Stimulated activated CD4-positive, alpha-beta T cell treated with anti-CD3 and anti-CD28 coated beads, Interleukin-4, amount 100 ng/mL, for 1 hour (primary cell): ENCODE measurements around the gene LRP6.
"Not testable (repeated sequence)": the region's sequence is repeated elsewhere in the genome, so short reads cannot be mapped to it uniquely, and the experiment has no call there.

ENCODE experiments used
- DNase-seq: peaks from one replicate; pipeline ENCODE4 v3.0.0-alpha.2; 2020

LRP6 gene

DNA sequence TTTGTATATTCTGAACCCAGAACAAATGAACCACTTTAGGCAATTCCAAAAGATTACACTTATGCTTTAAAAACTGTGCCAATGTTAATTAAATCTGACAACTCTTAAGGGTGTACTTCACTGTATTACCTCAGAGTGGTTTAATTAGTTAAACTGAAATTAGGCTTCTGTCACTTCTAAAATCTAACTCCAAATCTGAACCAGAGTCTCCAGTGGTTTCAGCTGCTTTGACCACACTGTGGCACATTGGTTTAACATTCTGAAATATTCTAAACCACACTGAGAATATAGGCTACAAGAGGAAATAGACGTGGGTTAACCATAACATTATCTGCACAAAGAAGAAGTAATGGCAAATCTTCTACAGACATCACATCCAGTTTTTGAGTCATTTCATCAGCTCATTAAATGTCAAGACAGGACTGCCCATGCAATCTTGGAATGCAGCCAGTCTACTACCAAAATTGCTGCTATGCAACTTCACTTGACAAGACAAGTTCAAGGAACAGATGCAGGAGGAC is 94.8 kb downstream of the LRP6 start:
- DNase-seq: no peak

DNA sequence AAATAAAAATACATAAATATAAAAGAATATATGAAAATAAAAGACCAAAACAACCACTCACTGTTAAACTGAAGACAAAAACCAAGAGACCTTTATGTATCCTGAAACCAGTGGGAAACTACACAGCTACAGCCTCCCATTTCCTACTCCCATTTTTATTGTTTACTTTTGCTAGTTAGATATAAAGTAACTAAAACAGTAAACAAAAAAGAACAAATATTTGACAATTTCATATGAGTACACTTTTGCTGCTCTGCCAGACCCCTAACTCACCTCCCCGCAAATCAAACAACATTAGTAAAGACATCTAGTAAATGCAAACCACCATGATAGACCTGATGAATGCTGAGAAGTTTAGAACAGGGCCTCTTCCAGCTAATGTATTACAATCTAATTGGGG is 99.0 kb downstream of the LRP6 start:
- DNase-seq: no peak

DNA sequence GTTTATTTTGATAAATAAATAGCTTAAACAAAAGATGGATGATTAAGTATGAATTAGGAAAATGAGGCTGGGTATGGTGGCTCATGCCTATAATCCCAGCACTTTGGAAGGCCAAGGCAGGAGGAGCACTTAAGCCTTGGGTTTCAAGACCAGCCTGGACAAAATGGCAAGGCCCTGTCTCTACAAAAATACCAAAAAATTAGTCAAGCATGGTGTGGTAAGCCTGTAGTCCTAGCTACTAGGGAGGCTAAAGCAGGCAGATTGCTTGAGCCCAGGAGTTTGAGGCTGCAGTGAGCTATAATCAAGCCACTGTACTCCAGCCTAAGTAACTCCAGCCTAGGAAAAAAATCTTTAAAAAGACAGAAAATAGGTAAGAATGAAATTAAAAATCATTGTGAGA is 100.1 kb downstream of the LRP6 start:
- DNase-seq: no peak

DNA sequence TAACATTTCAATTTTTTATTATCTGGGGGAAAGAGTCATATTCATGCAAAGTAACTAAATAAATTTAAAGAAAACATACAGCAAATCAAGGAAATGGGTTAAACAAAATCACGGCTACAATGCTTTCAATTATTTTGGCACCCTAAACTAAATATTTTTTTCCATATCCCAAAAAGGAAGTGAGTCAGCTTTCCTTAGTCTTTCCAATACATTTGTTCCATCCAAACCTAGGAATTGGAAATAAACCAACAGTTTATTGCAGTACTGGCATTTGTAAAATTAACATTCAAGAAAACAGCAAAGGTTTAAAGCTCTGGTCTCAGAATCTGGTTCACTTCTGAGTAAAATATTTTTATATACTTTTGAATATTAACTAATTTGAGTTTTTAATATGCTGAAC is 106.9 kb downstream of the LRP6 start:
- DNase-seq: no peak

DNA sequence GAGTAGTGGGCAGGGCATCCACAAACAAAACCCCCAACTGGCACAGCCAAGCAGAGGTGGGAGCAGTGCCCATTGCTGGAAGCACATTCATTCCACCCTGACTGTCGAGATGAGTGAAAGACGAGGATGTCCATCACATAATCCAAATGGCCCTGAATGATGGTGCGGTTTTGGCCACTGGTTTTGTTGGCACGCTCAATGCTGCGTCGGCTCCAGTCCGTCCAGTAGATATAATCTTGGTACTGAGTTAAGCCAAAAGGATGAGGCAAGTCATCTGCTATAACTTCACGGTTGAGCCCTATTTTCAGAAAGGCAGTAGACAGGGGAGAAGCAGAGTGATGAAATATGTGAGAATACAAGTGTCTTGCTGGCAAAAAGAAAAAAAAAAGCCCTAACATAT is 108.0 kb downstream of the LRP6 start:
- no peak for DNase-seq

DNA sequence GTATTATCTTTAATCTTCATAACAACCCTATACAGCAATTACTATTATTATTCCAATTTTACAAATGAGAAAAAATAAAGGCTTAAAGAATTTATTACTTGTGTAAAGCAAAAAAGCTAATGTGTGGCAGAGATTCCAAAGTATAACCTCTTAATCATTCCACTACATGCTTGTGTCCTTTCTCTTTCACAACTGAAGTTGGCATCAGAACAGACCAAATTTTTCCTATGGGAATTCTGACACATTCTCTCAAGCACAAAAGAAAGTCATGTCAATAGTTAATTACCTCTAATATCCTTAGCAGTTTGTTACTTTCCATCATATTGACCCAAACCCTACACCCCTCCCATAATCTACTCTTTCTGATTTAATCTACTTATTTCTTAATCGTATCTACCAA is 109.4 kb downstream of the LRP6 start:
- no peak for DNase-seq

DNA sequence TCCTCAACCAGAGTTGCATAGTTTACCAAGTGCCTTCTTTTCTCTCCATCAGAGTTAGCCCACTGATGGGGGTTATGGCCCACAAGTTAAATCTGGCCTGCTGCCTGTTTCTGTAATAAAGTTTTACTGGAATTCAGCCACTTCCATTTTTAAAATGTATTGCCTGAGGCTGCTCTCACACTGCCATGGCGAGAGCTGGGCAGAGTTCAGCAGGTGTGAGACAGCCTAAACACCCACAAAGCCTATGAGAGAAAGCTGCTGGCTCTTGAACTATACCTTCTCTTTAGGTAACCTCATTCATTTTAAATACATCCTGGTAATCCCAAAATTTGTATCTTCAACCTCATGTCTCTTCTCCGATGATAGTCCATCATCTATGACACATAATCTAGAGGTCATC is 110.0 kb downstream of the LRP6 start:
- DNase-seq: no peak

DNA sequence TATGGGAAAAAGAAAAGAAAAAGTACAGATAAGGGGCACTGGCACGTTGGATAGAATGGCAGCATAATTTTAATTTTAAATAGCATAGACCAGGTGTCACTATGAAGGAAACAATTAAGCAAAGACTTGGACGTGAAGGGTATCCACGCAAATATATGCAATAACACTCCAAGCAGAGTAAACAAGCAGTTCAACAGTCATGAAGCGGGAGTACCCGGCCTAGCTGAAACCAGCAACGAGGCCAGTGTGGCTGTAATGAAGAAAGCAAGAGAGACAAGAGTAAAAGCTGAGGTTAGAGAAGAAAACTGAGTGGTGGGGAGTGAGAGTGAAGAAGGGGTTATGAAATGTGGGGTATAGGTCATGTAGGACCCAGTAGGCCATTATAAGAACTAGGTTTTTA is 110.7 kb downstream of the LRP6 start:
- no peak for DNase-seq

GRCh38 chr12:12153596-12153995 is 113.2 kb downstream of the LRP6 start:
- DNase-seq: no peak

DNA sequence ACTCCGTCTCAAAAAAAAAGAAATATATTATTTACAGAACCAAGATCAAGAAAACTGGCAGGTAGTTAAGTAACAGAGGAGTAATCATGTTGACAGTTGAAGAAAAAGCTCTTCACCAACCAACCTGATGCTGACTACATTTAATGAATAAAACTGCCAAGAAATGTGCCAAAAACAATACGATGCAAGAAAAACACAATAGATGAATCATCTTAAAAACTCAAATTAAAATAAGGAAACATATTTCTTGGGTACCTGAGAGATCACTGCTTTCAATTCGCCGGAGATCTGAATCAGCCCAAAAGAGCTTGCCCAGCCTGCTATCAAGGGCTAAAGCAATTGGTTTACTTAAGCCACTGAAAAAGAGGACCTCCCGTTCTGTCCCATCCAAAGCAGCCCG is 119.7 kb downstream of the LRP6 start:
- DNase-seq: no peak

- not testable (repeated sequence) for DNase-seq
Observed at GRCh38 chr12:12144531-12144930, 122.3 kb downstream of the LRP6 start.

GRCh38 chr12:12141000-12141399 is 125.8 kb downstream of the LRP6 start:
- DNase-seq: no peak

GRCh38 chr12:12138203-12139154 is 128.4 kb downstream of the LRP6 start:
- DNase-seq: no peak

- no peak for DNase-seq
Observed at GRCh38 chr12:12133785-12134184, 133.1 kb downstream of the LRP6 start.

- no peak for DNase-seq
Observed at GRCh38 chr12:12133259-12133658, 133.6 kb downstream of the LRP6 start.

DNA sequence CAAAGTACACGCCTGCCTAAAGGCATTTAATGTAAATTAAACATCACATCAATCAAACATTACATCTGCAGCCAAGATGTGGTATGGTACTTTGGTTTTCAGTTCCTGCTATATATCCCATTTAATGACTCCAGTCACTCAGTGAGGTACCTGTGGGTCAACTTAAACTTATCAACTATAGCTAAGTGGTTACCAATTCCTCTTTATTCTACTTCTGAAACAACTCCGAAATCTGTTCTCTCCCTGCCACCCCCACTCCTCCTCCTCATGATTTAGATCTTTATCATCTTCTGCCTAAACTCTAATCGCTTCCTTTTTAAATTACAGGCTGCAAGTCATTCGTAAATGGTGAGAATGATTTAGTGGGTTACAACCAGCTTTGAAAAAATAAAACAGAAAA is 138.2 kb downstream of the LRP6 start:
- no peak for DNase-seq

- no peak for DNase-seq
Observed at GRCh38 chr12:12127304-12127703, 139.5 kb downstream of the LRP6 start.

GRCh38 chr12:12126551-12126950 is 140.3 kb downstream of the LRP6 start:
- DNase-seq: no peak

DNA sequence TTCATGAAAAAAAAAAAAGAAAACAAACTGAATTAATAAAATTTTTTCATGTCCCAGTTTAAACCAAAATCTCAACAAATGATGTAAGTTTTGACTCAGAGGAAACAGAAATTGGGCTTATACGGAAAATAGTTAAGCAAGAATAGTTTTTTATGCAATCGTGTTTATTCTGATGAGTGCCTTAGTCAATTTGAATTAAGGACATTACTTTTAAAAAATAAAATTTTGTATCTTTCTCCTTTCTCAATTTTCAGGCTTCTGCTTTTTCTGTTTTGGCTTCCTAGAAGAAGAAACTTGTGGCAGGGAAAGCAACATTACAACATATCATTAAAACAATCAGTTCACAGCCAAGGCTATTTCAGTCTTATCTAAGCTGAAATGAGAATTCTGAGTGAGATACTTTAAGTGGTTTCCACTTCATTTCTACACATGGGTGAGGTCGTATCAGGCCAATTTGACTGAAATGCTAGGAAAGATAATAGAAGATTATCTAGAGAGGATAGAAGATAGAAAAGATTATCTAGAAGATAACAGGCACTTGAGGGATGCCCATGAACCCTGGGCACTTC is 143.7 kb downstream of the LRP6 start:
- DNase-seq: no peak

DNA sequence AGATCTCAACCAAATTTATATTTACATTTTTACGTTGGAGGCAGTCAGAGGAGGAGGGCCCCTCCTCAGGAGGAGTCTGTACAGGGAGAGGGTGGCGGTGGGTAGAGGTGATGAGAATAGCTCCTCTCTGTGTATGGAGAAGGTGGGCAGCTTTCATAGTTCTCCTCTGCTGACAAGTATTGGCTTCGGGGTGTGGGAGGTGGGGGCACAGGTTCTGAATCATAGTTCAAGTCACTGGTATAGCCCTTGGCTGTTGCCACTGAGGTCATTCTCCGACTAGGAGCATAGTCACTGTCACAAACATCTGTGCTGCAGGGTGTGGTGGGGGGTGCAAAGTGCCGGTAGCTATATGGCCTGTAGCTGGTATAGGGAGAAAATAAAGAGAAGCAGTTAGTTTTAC is 145.8 kb downstream of the LRP6 start:
- no peak for DNase-seq

DNA sequence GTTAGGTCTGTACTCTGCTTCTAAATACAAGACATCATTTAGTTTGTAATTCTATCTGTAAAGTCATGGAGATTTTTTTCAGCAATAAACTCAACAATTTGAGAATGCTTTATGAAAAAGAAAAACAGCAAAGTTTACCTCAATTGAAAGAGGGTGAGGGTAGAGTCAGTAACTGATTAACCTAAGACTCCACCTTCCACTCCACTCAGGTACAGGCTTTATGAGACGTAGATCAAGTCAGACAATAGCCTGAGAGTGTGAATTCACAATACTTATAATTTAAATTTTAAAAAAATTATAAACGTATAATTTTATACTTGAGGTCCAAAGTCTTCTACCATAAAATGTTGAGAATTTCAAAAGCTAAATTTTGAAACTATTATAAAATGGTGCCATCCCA is 150.2 kb downstream of the LRP6 start:
- no peak for DNase-seq

DNA sequence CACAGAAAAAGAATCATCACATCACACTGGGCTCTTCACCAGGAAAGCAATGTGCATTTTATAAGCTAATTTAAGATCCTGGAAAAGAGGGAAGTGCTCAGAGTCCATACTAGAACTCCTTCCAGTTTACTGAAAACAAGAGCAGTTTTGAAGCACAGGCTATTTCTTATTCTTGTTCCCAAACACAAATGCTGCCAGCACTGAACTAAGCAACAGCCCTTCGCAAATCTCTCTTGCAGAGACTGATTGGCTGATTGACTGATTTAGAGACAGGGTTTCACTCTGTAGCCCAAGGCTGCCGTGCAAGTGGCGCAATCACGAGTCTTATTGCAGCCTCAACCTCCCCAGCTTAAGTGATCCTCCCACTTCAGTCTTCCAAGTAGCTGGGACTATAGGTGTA is 151.3 kb downstream of the LRP6 start:
- no peak for DNase-seq

DNA sequence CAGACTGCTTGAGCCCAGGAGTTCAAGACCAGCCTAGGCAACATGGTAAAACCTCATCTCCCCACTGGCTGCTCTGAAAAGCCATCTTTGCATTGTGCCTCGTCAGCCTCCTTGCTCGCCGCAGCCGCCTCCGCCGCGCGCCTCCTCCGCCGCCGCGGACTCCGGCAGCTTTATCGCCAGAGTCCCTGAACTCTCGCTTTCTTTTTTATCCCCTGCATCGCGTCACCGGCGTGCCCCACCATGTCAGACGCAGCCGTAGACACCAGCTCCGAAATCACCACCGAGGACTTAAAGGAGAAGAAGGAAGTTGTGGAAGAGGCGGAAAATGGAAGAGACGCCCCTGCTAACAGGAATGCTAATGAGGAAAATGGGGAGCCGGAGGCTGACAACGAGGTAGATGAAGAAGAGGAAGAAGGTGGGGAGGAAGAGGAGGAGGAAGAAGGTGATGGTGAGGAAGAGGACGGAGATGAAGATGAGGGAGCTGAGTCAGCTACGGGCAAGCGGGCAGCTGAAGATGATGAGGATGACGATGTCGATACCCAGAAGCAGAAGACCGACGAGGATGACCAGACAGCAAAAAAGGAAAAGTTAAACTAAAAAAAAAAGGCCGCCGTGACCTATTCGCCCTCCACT is 155.8 kb downstream of the LRP6 start:
- DNase-seq: peak; percentile 27
